ENCODE data around the gene MAJIN.
A peak's percentile ranks its signal among the peaks of the same experiment; 100 is the strongest.

The MAJIN gene

GRCh38 chr11:64911689-64912088, 60.2 kb downstream of the MAJIN start:
- DNase-seq: no peak

DNA sequence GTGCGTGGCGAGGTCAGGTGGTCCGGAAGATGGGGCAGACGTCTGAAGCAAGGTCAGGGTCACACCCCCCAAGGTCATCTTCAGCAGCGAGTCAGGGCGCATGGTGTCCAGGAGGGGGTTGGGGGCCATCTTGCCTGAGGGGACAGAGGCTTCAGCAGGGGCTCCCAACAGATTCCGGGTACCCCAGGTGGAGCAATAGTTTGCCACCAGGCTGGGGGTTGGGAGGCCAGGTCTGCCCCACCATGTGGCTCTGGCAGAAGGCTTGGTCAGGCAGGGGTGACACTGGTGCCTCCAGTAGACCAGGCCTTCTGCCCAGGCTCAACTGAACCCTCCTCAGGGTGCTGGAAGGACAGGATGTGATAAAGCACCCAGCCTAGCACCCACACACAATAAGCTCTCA, 60.8 kb downstream of the MAJIN start:
- ATAC-seq (no peak), DNase-seq (no peak)

More at GRCh38 chr11:64911689-64912088, 60.2 kb downstream of the MAJIN start:
- ATAC-seq: no peak

- no peak for ATAC-seq
Measured at GRCh38 chr11:64910451-64911093, 61.3 kb downstream of the MAJIN start.

DNA sequence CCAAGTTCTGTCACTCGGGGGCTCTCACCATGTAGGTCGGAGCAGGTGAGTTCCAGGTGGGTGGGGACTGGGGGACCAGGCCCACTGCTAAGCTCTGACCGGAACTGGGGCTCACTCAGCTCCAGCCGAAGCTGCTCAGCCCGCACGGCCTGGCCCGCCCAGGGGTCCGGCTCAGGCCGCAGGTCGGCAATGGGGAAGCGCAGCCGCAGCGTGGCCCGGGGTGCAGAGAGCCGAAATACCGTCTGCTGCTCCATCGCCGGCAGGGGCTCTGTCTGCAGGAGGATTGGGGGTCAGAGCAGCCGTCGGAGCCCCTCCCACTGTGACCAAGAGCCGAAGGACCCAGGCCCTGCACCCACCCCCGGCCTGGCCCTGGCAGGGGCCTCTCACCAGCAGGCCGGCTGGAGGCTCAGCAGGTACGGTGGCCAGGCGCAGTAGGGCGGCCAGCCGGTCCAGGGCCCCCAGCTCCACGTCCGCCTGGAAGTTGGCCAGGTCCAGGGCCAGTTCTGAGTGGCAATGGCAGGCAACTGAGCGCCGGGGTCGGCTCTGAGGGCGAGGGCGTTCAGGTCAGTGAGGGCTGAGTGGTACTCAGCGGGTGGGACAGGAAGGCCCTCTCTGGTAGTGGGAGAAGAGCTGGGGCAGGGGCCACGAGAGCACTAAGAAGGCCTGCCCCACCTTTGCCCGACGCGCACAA, 62.1 kb downstream of the MAJIN start:
- DNase-seq (no peak), ATAC-seq (no peak)

More at GRCh38 chr11:64910451-64911093, 61.3 kb downstream of the MAJIN start:
- no peak for DNase-seq

GRCh38 chr11:64908766-64909165, 63.1 kb downstream of the MAJIN start:
- DNase-seq (no peak), ATAC-seq (no peak)

GRCh38 chr11:64906314-64906635, 65.6 kb downstream of the MAJIN start:
- DNase-seq: no peak
- no peak for ATAC-seq

- no peak for ATAC-seq
- DNase-seq: no peak
Measured at GRCh38 chr11:64905516-64906313, 66.2 kb downstream of the MAJIN start.

DNA sequence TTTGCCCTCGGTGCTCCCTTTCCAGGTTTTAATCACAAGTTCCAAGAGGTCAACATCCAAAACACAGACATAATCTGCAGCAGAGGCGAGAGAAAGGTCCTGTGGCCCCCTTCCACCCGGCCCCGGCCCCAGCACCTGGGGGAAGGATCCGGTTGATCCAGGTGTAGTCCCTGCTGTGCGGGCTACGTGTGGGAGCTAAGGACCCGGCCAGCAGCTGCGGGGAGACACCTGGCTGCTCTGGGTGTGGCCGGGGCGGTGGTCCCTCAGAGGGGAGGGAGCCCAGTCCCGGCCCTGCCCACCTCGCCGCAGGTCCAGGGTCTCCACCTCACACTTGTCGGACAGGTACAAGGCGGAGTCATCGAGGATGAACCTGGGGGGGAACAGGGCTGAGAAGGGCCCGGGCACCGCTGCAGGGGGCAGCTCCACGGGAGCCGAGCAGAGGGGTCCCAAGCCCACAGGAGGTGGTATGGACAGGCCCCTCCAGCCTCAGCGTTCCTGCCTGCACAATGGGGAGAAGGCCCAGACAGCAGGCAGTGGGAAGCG, 68.5 kb downstream of the MAJIN start:
- DNase-seq (no peak), ATAC-seq (no peak)

DNA sequence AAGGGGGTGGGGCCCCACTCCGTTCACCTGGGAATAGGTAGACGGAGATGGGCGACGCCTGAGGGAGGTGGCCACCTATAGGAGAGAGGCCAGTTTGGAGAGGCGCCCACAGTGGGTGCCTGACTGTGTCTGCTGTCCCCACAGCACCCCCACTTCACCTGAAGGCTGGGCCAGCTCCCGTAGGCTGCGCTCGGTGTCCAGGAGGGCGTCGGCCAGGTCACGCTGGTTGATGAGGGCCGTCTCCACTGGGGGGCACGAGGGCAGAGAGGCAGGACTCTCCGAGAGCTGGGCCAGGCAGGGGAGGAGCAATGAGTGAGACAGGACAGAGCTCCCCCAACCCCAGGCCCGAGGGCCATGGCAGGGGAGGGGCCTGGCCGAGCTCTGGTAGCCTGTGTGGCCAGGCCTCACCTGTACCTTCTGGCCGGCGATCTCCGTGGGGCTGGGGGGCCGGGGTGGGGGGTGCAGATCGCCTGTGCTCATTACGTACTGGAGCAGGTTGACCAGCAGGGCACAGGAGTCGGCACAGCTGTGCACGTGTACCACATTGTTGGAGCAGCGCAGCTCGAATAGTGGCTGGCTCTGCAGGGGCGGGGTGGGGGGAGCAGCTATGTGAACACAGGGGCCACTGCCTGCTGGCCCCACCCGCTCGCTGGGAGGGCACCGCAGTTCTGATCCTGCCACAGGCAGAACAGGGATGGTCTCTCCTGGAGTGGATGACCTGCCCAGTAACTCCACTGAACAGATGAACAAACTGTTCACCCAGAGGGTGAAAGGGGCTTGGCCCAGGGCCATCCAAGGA, 69.6 kb downstream of the MAJIN start:
- ATAC-seq (no peak), DNase-seq (no peak)

- DNase-seq (no peak), ATAC-seq (no peak)
Measured at GRCh38 chr11:64900774-64901173, 71.1 kb downstream of the MAJIN start.

DNA sequence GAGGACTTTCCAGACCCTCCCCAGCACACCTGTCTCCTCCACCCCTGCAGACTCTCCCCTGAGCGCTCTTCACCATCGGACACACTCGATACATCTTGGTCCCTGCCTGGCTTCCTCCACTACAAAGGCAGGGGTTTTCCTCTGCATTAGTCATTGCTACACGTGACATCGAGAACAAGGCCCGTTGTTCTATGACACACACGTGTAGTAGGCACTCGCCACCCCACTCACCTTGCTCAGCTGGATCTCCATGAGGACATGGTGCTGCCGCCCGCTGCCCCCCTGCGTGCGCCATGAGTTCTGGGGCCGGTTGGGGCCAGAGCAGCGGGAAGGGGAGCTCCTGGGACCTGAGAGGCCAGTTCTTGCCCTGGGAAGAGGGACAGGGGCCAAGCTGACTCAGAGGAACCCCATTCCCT, 71.6 kb downstream of the MAJIN start:
- DNase-seq (peak; percentile 62), ATAC-seq (peak; percentile 97)

DNA sequence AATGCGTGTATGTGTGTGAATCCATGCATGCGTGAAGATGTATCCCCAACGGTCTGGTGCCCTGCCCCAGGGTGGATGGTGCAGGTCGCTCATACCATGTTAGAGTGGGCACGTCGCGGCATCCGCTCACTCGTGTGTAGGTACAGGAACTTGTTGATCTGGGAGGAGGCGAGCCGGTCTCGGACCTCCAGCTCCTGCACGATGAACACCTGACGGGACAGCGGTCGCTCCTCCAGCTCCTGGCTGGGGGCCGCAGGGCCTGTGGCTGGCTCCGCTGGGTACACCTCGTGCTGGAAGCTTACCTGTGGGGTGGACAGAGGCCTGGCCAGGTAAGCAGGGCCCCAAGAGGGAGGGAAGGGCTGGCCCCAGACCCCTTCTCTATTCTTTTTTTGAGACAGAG, 73.4 kb downstream of the MAJIN start:
- no peak for DNase-seq
- ATAC-seq: no peak

DNA sequence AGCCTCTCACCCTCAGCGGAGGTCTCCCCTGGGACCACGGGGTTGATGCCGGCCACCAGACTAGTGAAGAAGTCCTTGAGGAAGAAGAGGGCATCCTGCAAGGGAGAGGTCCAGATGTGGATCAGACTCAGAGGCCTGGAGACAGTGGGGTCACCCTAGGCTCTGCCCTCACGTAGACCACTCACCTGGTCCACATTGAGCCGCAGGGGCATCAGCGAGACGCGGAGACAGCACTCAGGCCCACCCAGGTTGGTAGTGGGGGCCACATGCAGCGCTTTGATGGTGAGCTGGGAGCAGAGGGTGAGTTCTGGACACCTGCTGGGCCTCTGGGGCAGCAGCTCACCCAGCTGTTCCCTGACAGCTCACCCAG, 73.8 kb downstream of the MAJIN start:
- ATAC-seq (no peak), DNase-seq (no peak)

GRCh38 chr11:64897381-64898075, 74.4 kb downstream of the MAJIN start:
- DNase-seq (no peak), ATAC-seq (no peak)

DNA sequence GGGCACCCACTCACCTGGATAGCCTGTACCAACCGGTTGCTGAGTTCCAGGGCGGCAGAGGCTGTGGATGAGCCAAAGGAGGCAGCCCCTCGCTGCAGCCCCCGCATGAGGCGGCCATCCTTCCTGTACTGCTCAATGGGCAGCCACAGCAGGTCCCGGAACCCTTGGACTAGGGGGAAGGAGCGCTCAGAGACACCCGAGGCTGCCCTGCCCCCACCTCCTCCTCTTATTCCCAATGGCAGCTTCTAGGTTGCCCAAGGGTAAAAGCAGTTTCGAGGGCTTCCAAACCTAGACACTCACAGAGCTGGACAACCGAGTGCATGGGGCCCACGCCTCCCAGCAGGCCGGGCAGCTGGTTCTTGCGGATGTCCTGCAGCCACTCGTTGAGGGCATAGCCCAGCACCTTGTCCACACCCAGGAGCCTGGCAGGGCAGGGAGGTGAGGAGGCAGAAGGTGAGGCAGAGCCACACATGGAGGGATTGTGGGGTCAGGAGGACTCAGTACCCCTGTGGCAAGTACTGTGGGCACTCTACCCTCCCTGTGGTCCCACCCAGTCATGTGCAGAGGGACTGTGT, 75.4 kb downstream of the MAJIN start:
- DNase-seq: no peak
- ATAC-seq: no peak

DNA sequence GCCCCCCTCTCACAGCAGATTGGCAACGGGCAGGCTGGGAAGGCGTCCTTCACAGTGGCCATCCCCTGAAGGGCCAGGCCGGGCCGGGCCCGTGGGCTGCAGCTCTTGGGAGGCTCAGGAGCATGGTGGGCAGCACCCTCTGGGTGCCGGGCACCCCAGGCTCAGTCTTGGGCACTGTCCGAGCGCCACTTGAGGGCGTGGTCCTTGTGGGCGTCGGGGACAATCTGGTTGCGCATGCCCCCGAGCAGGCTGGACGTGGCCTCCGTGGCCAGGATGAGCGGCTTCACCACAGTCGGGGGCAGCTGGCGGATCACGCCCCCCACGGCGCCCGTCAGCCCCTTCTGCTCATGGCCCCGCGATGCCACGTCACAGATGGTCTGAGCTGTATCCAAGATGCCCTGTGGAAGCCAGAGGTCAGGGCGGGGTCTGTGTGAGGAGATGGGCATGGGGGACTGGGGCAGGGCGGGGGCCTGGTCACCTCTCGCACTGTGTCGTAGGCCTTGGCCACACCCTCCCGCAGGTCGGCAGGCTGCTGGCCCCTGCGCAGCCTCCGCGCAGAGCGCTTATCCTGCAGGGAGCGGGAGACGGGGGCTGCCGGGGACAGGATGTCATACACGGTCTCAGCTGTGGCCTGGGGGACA, 77.0 kb downstream of the MAJIN start:
- DNase-seq: no peak
- no peak for ATAC-seq

GRCh38 chr11:64894070-64894811, 77.7 kb downstream of the MAJIN start:
- peak; percentile 98 for DNase-seq
- ATAC-seq: peak; percentile 94

DNA sequence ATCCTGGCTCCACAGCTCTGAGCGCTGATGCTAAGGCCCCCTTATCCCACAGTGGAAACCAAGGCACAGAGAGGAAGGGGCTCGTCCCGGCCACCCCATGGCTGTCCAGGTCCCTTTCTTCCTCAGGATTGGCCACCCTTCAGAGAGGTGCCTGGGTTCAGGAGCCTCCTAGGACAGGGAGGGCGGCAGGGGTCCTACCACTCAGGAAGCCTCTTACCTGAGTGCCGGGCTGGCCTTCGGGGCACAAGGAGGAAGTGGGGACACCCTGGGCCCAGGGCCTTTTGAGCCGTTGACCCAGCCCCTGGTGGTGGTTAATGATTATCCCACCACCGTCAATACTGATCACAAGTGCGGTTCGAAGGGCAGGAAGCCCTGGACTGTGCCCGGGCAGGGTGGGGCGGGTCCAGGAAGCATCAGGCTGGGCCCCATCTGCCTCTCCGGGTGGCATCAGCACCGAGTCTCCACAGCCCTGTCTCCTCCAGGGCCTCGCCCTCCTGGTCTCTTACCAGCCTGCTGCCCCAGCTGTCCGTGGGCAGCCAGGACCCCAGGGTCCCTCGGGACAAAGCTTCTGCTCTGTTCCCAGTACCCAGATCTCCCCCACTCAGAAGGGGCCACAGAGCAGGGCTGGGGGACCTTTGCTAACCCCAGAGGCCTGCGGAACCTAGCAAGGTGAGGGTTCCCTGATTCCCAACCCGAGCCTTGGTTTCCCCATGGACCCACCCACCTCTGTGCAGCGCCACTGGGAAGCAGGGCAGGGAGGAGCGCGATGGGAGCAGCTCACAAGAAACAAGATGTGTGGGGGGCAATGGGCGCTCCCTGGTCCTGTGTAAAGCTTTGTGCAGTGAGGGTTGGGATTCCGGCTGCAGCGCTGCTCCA, 78.5 kb downstream of the MAJIN start:
- no peak for ATAC-seq
- DNase-seq: no peak

- ATAC-seq: no peak
Measured at GRCh38 chr11:64892838-64893193, 79.1 kb downstream of the MAJIN start.

More at GRCh38 chr11:64892838-64893193, 79.1 kb downstream of the MAJIN start:
- DNase-seq: no peak
